C4-2B (cell line): ENCODE measurements around the gene CES4A.

Experiments
- ZFX ChIP-seq: fragments of 450-650 bp; IDR thresholded peaks from 2 replicates; pipeline ENCODE4 v1.6.1; 2017
- TF ChIP-seq, protein P1 (sequence below): fragments of 450-650 bp; conservative IDR thresholded peaks from 2 replicates; pipeline ENCODE4 v1.5.1; 2017; ENCODE audit warnings: mild to moderate bottlenecking

DNA sequence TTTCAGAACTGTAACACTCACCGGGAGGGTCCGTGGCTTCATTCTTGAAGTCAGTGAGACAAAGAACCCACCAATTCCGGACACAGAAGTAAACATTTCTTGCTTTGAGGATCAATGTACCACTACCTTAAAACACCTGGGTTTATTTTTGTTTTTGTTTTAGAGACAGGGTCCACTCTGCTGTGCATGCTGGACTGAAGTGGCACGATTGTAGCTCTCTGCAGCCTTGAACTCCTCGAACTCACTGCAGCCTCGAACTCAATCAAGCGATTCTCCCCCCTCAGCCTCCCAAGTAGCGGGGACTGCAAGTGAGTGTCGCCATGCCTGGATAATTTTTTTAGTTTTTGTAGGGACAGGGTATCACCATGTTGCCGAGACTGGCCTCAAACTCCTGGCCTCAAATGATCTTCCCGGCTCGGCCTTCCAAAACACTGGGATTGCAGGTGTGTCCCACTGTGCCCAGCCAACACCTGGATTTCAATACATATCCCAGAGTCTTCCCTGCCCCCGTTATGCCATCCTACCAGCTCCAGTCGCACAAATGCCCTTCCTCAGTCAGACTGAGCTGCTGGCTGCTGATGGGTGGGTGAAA lies 13.0 kb upstream of the CES4A start:
- TF ChIP-seq, protein P1, sequence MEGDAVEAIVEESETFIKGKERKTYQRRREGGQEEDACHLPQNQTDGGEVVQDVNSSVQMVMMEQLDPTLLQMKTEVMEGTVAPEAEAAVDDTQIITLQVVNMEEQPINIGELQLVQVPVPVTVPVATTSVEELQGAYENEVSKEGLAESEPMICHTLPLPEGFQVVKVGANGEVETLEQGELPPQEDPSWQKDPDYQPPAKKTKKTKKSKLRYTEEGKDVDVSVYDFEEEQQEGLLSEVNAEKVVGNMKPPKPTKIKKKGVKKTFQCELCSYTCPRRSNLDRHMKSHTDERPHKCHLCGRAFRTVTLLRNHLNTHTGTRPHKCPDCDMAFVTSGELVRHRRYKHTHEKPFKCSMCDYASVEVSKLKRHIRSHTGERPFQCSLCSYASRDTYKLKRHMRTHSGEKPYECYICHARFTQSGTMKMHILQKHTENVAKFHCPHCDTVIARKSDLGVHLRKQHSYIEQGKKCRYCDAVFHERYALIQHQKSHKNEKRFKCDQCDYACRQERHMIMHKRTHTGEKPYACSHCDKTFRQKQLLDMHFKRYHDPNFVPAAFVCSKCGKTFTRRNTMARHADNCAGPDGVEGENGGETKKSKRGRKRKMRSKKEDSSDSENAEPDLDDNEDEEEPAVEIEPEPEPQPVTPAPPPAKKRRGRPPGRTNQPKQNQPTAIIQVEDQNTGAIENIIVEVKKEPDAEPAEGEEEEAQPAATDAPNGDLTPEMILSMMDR: no peak
- TF ChIP-seq ZFX: no peak
